GM12865 (cell line): ENCODE measurements around the gene TPRN.
A peak's percentile ranks its signal among the peaks of the same experiment; 100 is the strongest.

Source experiments
- DNase-seq: peaks from one replicate; pipeline ENCODE4 v3.0.0; 2010; ENCODE audit warnings: low read depth
- H3K4me3 ChIP-seq: 2 replicates; pipeline ENCODE4 v1.5.1; 2011; ENCODE audit warnings: mild to moderate bottlenecking, low read depth, low read length, control low read depth
- CTCF ChIP-seq: IDR thresholded peaks from 2 replicates; pipeline ENCODE4 v1.5.1; 2011; ENCODE audit warnings: low read length, control low read depth, low read depth, inconsistent platforms; ENCODE audit not compliant: insufficient read depth; ENCODE audit errors: missing control alignments

Gene TPRN

GRCh38 chr9:137173796-137174664, 26.5 kb downstream of the TPRN start:
- no peak overlapping the region for H3K4me3 ChIP-seq
- no peak for TF ChIP-seq CTCF
- no peak for DNase-seq

GRCh38 chr9:137172901-137173795, 27.4 kb downstream of the TPRN start:
- no peak for DNase-seq
- H3K4me3 ChIP-seq = no peak overlapping the region
- TF ChIP-seq CTCF = no peak

DNA sequence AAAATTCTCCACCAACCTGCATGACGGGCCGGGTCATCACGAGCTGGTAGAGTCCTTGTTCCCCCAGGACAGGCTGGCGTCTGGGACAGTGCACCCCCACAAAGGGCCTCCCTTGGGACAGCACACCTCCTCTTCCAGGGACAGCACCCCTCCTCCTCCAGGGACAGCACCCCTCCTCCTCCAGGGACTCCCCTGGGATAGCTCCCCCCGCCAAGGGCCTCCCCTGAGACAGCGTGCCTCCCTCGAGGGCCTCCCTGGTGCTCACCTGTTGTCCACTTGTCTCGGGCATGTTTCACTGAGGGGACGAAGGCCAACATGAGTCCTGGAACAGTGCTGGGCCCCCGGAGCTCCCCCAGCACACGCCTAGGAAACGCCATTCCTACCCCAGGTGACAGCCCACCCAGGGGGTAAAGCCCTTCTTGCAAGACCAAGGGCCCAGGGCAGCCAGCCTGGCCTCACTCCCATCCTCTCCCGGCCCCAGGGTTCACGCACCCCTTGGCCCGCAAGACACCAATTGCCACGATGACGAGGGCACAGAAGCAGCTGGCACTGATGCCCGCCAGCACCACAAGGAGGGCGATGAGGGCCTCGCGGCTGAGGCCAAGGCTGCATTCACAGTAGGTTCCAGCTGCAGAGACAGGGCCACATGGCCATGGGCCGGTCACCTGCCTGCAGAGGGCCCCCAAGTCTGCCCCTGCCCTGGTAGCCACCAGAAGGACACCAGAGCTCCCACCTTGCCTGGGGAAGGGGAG, 29.2 kb downstream of the TPRN start:
- DNase-seq = no peak
- no peak for TF ChIP-seq CTCF
- no peak overlapping the region for H3K4me3 ChIP-seq

GRCh38 chr9:137170486-137171148, 29.9 kb downstream of the TPRN start:
- peak; percentile 38 for DNase-seq
- no peak for TF ChIP-seq CTCF
- no peak overlapping the region for H3K4me3 ChIP-seq

DNA sequence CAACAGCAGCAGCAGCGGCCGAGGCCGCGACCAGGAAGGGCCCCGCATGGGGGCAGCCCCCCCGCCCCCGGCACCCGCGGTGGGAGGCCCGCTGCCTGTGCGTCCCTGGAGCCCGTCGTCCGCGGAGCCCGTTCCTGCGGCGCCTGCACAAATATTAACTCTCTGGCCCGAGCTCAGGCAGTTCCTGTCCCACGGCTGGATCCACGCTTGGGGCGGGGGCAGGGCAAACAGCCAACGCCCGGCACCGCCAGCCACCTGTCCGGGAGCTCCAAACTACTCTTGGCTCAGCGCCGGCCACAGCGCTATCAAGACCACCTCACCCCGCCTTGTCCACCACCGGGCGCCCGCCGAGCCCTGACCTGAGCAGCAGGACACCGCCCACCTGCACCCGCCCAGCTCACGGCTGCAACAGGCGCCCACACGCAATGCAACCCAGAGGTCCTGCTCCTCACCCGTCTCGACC, 30.6 kb downstream of the TPRN start, which contains the start of gene LRRC26:
Gene LRRC26 (minus strand): TSS at position 156 of the 463 bp plus-strand sequence. CDS start 108 bp downstream, at position 48.
- no peak for TF ChIP-seq CTCF
- H3K4me3 ChIP-seq = peak within 1 kb of the TSS; percentile 48
- DNase-seq = no peak
